Thoracic aorta (tissue), 2 donors: ENCODE results near the gene EMC8. TPM values are rescaled to one million over a fixed set of nuclear protein-coding genes. Genes with fewer than 3 reads are reported as not detected.

Experiments used
- ATAC-seq: fragments of 150-250 bp; one replicate; pipeline ENCODE4 v1.8.0; 2017; ENCODE audit warnings: low read depth; ENCODE audit not compliant: insufficient number of reproducible peaks, low FRiP score
- DNase-seq: peaks from one replicate; pipeline ENCODE4 v3.0.0-alpha.2; 2020; ENCODE audit warnings: low spot score
- H3K27ac ChIP-seq, 2 donors: fragments of 200-600 bp; sonication (generic); 1 replicate in 1 of 2; 2 replicates in 1 of 2; pipeline ENCODE4 v1.5.1; 2016; ENCODE audit warnings: mild to moderate bottlenecking in 2 of 2, moderate library complexity in 2 of 2
- H3K27me3 ChIP-seq: fragments of 200-600 bp; sonication (generic); replicated peaks from 2 replicates; pipeline ENCODE4 v1.6.0; 2016; ENCODE audit warnings: mild to moderate bottlenecking; ENCODE audit not compliant: insufficient read depth
- H3K36me3 ChIP-seq: fragments of 200-600 bp; sonication (generic); one replicate; pipeline ENCODE4 v1.5.1; 2016
- H3K4me1 ChIP-seq, 2 donors: fragments of 200-600 bp; sonication (generic); 1 replicate in 1 of 2; 2 replicates in 1 of 2; pipeline versions ENCODE4 v1.5.1 to v1.6.0; 2016; ENCODE audit warnings: low read depth in 2 of 2, mild to moderate bottlenecking in 1 of 2; ENCODE audit not compliant: control insufficient read depth in 1 of 2
- H3K4me3 ChIP-seq: fragments of 200-600 bp; sonication (generic); 2 replicates; pipeline ENCODE4 v1.5.1; 2016; ENCODE audit warnings: mild to moderate bottlenecking
- H3K9me3 ChIP-seq: fragments of 200-600 bp; sonication (generic); 2 replicates; pipeline ENCODE4 v1.5.1; 2016
- CTCF ChIP-seq: fragments of 200-600 bp; sonication (generic); IDR thresholded peaks from one replicate; pipeline ENCODE4 v1.5.1; 2019; ENCODE audit warnings: antibody characterized with exemption
- total RNA-seq, 2 donors: library from RNA; depleted of rRNA; stranded (reverse); fragments of >200 nt; gene quantifications; one replicate each; pipeline versions ENCODE4 v1.1.0 to v1.2.3, GENCODE V29; 2016

The EMC8 gene
- total RNA-seq, 2 donors from 2014 or later, result 30.7 to 36.6 TPM

GRCh38 chr16:85782451-85782850 lies 16.9 kb downstream of the EMC8 start:
- no peak for DNase-seq
- H3K9me3 ChIP-seq, result no peaks in the 10 kb centered on the region
- ATAC-seq, result no peak
- no peaks in the 10 kb centered on the region for H3K27me3 ChIP-seq
- peaks cover 33% of the 10 kb centered on the region for H3K36me3 ChIP-seq
- H3K27ac ChIP-seq, result no peak overlapping the region
- TF ChIP-seq CTCF, result no peak
- H3K4me1 ChIP-seq, result peaks cover 3 to 6% of the 10 kb centered on the region in 2 donors
- H3K4me3 ChIP-seq, result no peak overlapping the region

GRCh38 chr16:85781695-85782370 lies 17.5 kb downstream of the EMC8 start:
- Histone ChIP-seq H3K9me3 (no peaks in the 10 kb centered on the region), H3K4me1 (peaks cover 3 to 6% of the 10 kb centered on the region in 2 donors), H3K27me3 (no peaks in the 10 kb centered on the region), H3K36me3 (peaks cover 30% of the 10 kb centered on the region), H3K4me3 (no peak overlapping the region), H3K27ac (no peak overlapping the region)
- ATAC-seq, result no peak
- no peak for TF ChIP-seq CTCF
- no peak for DNase-seq

- no peaks in the 10 kb centered on the region for H3K27me3 ChIP-seq
- TF ChIP-seq CTCF, result no peak
Measured at GRCh38 chr16:85781156-85781555, 18.2 kb downstream of the EMC8 start.

GRCh38 chr16:85780281-85780680 lies 19.1 kb downstream of the EMC8 start:
- no peak for TF ChIP-seq CTCF
- H3K27ac ChIP-seq, result no peak overlapping the region
- no peaks in the 10 kb centered on the region for H3K9me3 ChIP-seq
- H3K4me3 ChIP-seq, result no peak overlapping the region
- DNase-seq, result no peak
- no peaks in the 10 kb centered on the region for H3K27me3 ChIP-seq
- no peak for ATAC-seq
- peaks cover 3 to 6% of the 10 kb centered on the region in 2 donors for H3K4me1 ChIP-seq
- H3K36me3 ChIP-seq, result peaks cover 31% of the 10 kb centered on the region

More at GRCh38 chr16:85781156-85781555, 18.2 kb downstream of the EMC8 start:
- peaks cover 26% of the 10 kb centered on the region for H3K36me3 ChIP-seq
- no peak for DNase-seq
- no peak overlapping the region for H3K4me3 ChIP-seq
- no peak overlapping the region for H3K27ac ChIP-seq
- H3K9me3 ChIP-seq, result no peaks in the 10 kb centered on the region
- no peak for ATAC-seq
- peaks cover 3 to 6% of the 10 kb centered on the region in 2 donors for H3K4me1 ChIP-seq

- no peak overlapping the region for H3K27ac ChIP-seq
- peaks cover 31% of the 10 kb centered on the region for H3K36me3 ChIP-seq
- peaks cover 3 to 6% of the 10 kb centered on the region in 2 donors for H3K4me1 ChIP-seq
- no peak for ATAC-seq
- no peaks in the 10 kb centered on the region for H3K27me3 ChIP-seq
- H3K9me3 ChIP-seq, result no peaks in the 10 kb centered on the region
- no peak for DNase-seq
- no peak overlapping the region for H3K4me3 ChIP-seq
- TF ChIP-seq CTCF, result no peak
Measured at GRCh38 chr16:85778873-85779272, 20.5 kb downstream of the EMC8 start.
